Parathyroid adenoma (tissue), 2 donors: ENCODE measurements around the gene CNOT6.

Experiments
- H2AFZ ChIP-seq: fragments of 300-600 bp; sonication (generic); one replicate; pipeline ENCODE4 v1.7.0; 2017; ENCODE audit warnings: antibody characterized with exemption, mild to moderate bottlenecking
- H3K27ac ChIP-seq: fragments of 300-600 bp; sonication (generic); one replicate; pipeline ENCODE4 v1.7.0; 2017
- H3K27me3 ChIP-seq: fragments of 300-600 bp; sonication (generic); one replicate; pipeline ENCODE4 v1.7.0; 2017; ENCODE audit warnings: low read length; ENCODE audit not compliant: control insufficient read depth, insufficient read depth
- H3K36me3 ChIP-seq: fragments of 300-600 bp; sonication (generic); one replicate; pipeline ENCODE4 v1.7.0; 2017; ENCODE audit warnings: low read length; ENCODE audit not compliant: control insufficient read depth, insufficient read depth
- H3K4me1 ChIP-seq: fragments of 300-600 bp; sonication (generic); one replicate; pipeline ENCODE4 v1.7.0; 2017; ENCODE audit warnings: control low read depth
- H3K4me2 ChIP-seq: fragments of 300-600 bp; sonication (generic); one replicate; pipeline ENCODE4 v1.7.0; 2017; ENCODE audit warnings: low read length
- H3K4me3 ChIP-seq: fragments of 300-600 bp; sonication (generic); one replicate; pipeline ENCODE4 v1.7.0; 2017; ENCODE audit warnings: low read depth, low read length
- H3K79me2 ChIP-seq: fragments of 300-600 bp; sonication (generic); one replicate; pipeline ENCODE4 v1.7.0; 2017; ENCODE audit warnings: control low read depth
- H3K9ac ChIP-seq: fragments of 300-600 bp; sonication (generic); one replicate; pipeline ENCODE4 v1.7.0; 2017; ENCODE audit warnings: mild to moderate bottlenecking
- H3K9me3 ChIP-seq: fragments of 300-600 bp; sonication (generic); one replicate; pipeline ENCODE4 v1.7.0; 2017; ENCODE audit warnings: low read length; ENCODE audit not compliant: control insufficient read depth
- CTCF ChIP-seq: fragments of 300-600 bp; sonication (generic); IDR thresholded peaks from one replicate; pipeline ENCODE4 v1.7.0; 2017; ENCODE audit warnings: antibody characterized with exemption, mild to moderate bottlenecking
- donor health status: primary hyperparathyroidism.

The CNOT6 gene

GRCh38 chr5:180609386-180609785 lies 115.2 kb downstream of the CNOT6 start:
- no peak for TF ChIP-seq CTCF
- Histone ChIP-seq H3K27me3 (no peaks in the 10 kb centered on the region), H3K9ac (no peak overlapping the region), H3K36me3 (no peaks in the 10 kb centered on the region), H3K9me3 (no peaks in the 10 kb centered on the region), H3K27ac (no peak overlapping the region), H3K4me2 (no peak overlapping the region), H3K79me2 (no peaks in the 10 kb centered on the region), H3K4me1 (no peaks in the 10 kb centered on the region), H2AFZ (no peak overlapping the region), H3K4me3 (no peak overlapping the region)

- no peak for TF ChIP-seq CTCF
Observed at GRCh38 chr5:180609817-180610550, 115.8 kb downstream of the CNOT6 start.

GRCh38 chr5:180611140-180611850 lies 117.1 kb downstream of the CNOT6 start:
- Histone ChIP-seq H3K27ac (no peak overlapping the region), H3K36me3 (no peaks in the 10 kb centered on the region), H3K9ac (no peak overlapping the region), H3K9me3 (no peaks in the 10 kb centered on the region), H3K4me2 (no peak overlapping the region), H3K4me1 (no peaks in the 10 kb centered on the region), H3K4me3 (no peak overlapping the region), H3K27me3 (no peaks in the 10 kb centered on the region), H3K79me2 (no peaks in the 10 kb centered on the region), H2AFZ (no peak overlapping the region)
- no peak for TF ChIP-seq CTCF

More at GRCh38 chr5:180609817-180610550, 115.8 kb downstream of the CNOT6 start:
- no peak overlapping the region for H3K4me3 ChIP-seq
- no peaks in the 10 kb centered on the region for H3K4me1 ChIP-seq
- no peak overlapping the region for H3K4me2 ChIP-seq
- H3K79me2 ChIP-seq = no peaks in the 10 kb centered on the region
- H3K9me3 ChIP-seq = no peaks in the 10 kb centered on the region
- no peaks in the 10 kb centered on the region for H3K36me3 ChIP-seq
- H3K27ac ChIP-seq = no peak overlapping the region
- no peak overlapping the region for H3K9ac ChIP-seq
- H3K27me3 ChIP-seq = no peaks in the 10 kb centered on the region
- H2AFZ ChIP-seq = no peak overlapping the region

GRCh38 chr5:180612683-180613082 lies 118.5 kb downstream of the CNOT6 start:
- TF ChIP-seq CTCF = no peak
- Histone ChIP-seq H3K36me3 (no peaks in the 10 kb centered on the region), H3K27ac (no peak overlapping the region), H3K4me2 (no peak overlapping the region), H3K4me3 (no peak overlapping the region), H2AFZ (no peak overlapping the region), H3K79me2 (no peaks in the 10 kb centered on the region), H3K9me3 (no peaks in the 10 kb centered on the region), H3K9ac (no peak overlapping the region), H3K4me1 (no peaks in the 10 kb centered on the region), H3K27me3 (no peaks in the 10 kb centered on the region)
